ENCODE data around the gene MAPKAPK5.
"Not testable (repeated sequence)": the region's sequence is repeated elsewhere in the genome, so short reads cannot be mapped to it uniquely, and the experiment has no call there.

Gene MAPKAPK5

DNA sequence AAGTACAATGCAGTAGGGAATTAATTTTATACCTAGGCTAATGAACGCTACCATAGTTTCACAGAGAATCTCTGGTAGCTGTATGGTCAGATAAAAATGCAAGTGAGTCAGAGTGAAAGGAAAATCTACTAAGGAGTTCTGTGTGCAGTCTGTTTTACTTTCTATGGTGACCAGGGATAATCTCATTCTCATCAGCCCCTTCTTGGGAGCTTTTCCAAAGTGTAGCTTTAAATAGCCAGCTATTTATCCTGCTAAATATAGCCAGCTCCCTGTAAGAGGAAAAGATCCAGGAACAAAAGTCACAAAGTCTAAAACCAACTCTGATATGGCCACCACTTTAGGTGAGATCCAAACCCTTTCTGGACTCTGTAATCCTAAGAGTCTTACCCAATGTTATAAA, 95.4 kb downstream of the MAPKAPK5 start:
- no peak for DNase-seq
- intact Hi-C loops (cut with DNase I), result no loop called here

GRCh38 chr12:111942557-111942956, 100.5 kb downstream of the MAPKAPK5 start:
- DNase-seq, result peak in 1 of 42 donors; percentile 13
- intact Hi-C loops (cut with DNase I), result no loop called here

DNA sequence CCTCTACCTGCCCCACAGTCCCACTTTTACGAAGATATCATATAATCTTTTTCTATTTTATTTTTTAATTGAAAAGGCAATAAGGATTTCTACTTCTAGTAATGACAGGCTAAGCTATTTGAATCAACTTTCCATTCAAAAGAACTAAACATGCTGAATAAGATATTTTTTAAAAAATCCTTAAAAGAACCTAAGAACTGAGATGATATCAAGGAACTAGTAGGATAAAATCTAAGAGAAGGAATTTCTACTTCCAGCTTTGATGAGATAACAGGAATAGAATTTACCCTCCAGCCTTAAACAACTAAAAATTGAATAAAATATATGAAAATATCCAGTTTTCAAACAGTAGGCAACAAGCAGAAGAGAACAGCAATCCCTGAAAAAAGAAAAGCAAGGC, 101.9 kb downstream of the MAPKAPK5 start:
- intact Hi-C loops (cut with DNase I), result no loop called here
- no peak for DNase-seq

DNA sequence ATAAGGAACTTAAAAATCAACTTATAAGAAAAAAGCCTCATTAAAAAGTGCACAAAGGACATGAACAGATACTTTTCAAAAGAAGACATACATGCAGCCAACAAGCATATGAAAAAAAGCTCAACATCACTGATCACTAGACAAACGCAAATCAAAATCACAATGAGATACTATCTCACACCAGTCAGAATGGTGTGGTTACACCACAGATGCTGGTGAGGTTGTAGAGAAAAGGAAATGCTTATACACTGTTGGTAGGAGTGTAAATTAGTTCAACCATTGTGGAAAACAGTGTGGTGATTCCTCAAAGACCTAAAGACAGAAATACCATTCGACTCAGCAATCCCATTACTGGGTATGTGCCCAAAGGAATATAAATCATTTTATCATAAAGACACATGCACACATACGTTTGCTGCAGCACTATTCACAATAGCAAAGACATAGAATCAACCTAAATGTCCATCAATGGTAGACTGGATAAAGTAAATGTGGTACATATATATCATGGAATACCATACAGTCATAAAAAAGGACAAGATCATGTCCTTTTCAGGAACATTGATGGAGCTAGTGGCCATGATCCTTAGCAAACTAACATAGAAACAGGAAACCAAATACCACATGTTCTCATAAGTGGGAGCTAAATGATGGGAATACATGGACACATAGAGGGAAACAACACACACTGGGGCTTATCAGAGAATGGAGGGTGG, 109.1 kb downstream of the MAPKAPK5 start:
- intact Hi-C loops (cut with DNase I), result not testable (repeated sequence)

More for the DNA sequence above, 109.1 kb downstream of the MAPKAPK5 start:
- not testable (repeated sequence) for DNase-seq
